Endothelial cell of umbilical vein (primary cell): ENCODE results near the gene RGSL1. TPM values are rescaled to one million over a fixed set of nuclear protein-coding genes. Genes with fewer than 3 reads are reported as not detected.

Experiments
- BruUV-seq: library from RNA; stranded (reverse); fragments of 400-500 nt; replicated peaks from 2 replicates; lab custom pipeline; 2021; lab: Mats Ljungman, UMichigan
- CTCF ChIA-PET: fragments of 300-600, 350-600 bp; sonication (Branson Sonifier 250); formaldehyde crosslinking; loops from one replicate; lab custom pipeline; 2021; ENCODE audit warnings: antibody characterized with exemption, inconsistent platforms; lab: Charles Lee
- POLR2A ChIA-PET: fragments of 300-600, 350-600 bp; sonication (Branson Sonifier 250); formaldehyde crosslinking; loops from one replicate; lab custom pipeline; 2021; ENCODE audit warnings: antibody characterized with exemption, inconsistent platforms; lab: Charles Lee
- DNase-seq: peaks from one replicate; pipeline ENCODE4 v3.0.0-alpha.2; 2011; ENCODE audit warnings: low read depth, low spot score
- FAIRE-seq: peaks from 2 replicates; lab custom pipeline; 2011; peaks lifted over from hg19 to GRCh38; lab: Jason Lieb, UNC
- H2AFZ ChIP-seq: 2 replicates; pipeline ENCODE4 v1.6.0; 2012; ENCODE audit warnings: low read depth, low read length, control low read depth, inconsistent platforms
- H3K27ac ChIP-seq: 2 replicates; pipeline ENCODE4 v1.5.1; 2011; ENCODE audit warnings: low read depth, mild to moderate bottlenecking, control low read depth, low read length, moderate library complexity; ENCODE audit not compliant: insufficient read depth
- H3K27me3 ChIP-seq, 2 experiments: 2 replicates each; pipeline versions ENCODE4 v1.6.0 to v1.6.1; 2011; ENCODE audit warnings: low read length in 2 of 2, mixed read lengths in 1 of 2; ENCODE audit not compliant: control insufficient read depth in 2 of 2, insufficient read depth in 2 of 2
- H3K36me3 ChIP-seq, 2 experiments: 2 replicates in 1 of 2; 3 replicates in 1 of 2; pipeline ENCODE4 v1.5.1; 2011; ENCODE audit warnings: low read length in 2 of 2, mild to moderate bottlenecking in 1 of 2, moderate library complexity in 1 of 2; ENCODE audit not compliant: control insufficient read depth in 2 of 2, insufficient read depth in 2 of 2; ENCODE audit errors: extremely low read depth in 1 of 2
- H3K4me1 ChIP-seq: 3 replicates; pipeline ENCODE4 v1.5.1; 2011; ENCODE audit warnings: mild to moderate bottlenecking, low read length; ENCODE audit not compliant: control insufficient read depth, insufficient read depth; ENCODE audit errors: extremely low read depth
- H3K4me2 ChIP-seq: 2 replicates; pipeline ENCODE4 v1.6.1; 2011; ENCODE audit warnings: low read length, control low read depth, mixed read lengths; ENCODE audit not compliant: insufficient read depth
- H3K4me3 ChIP-seq, 3 experiments: fragments of 200-600 bp in 1 of 3; sonication (generic), shearing (Covaris generic) in 1 of 3; replicated peaks in 1 of 3; 2 replicates each; pipeline ENCODE4 v1.5.1; 2011 to 2016; ENCODE audit warnings: control low read depth in 3 of 3, low read length in 3 of 3, mild to moderate bottlenecking in 2 of 3, inconsistent platforms in 1 of 3, low read depth in 1 of 3, moderate library complexity in 1 of 3; ENCODE audit not compliant: insufficient read depth in 1 of 3
- H3K79me2 ChIP-seq: 2 replicates; pipeline ENCODE4 v1.6.0; 2012; ENCODE audit warnings: low read length, inconsistent platforms; ENCODE audit not compliant: control insufficient read depth, insufficient read depth
- H3K9ac ChIP-seq: replicated peaks from 2 replicates; pipeline ENCODE3; 2011; ENCODE audit warnings: low read length, control low read depth; ENCODE audit not compliant: insufficient read depth; ENCODE audit errors: extremely low read depth
- H3K9me1 ChIP-seq: replicated peaks from 3 replicates; pipeline ENCODE4 v1.6.0; 2011; ENCODE audit warnings: mild to moderate bottlenecking, low read length; ENCODE audit not compliant: control insufficient read depth, insufficient read depth; ENCODE audit errors: extremely low read depth
- H3K9me3 ChIP-seq: replicated peaks from 2 replicates; pipeline ENCODE4 v1.5.1; 2012; ENCODE audit warnings: low read length, inconsistent platforms; ENCODE audit not compliant: control insufficient read depth, insufficient read depth
- H4K20me1 ChIP-seq: replicated peaks from 2 replicates; pipeline ENCODE3; 2011; ENCODE audit warnings: mild to moderate bottlenecking, low read length; ENCODE audit not compliant: control insufficient read depth, insufficient read depth; ENCODE audit errors: extremely low read depth
- EZH2 ChIP-seq: IDR thresholded peaks from 2 replicates; pipeline ENCODE4 v1.6.1; 2012; ENCODE audit warnings: borderline replicate concordance, low read depth, mild to moderate bottlenecking, moderate library complexity, low read length, inconsistent platforms; ENCODE audit not compliant: severe bottlenecking
- FOS ChIP-seq: IDR thresholded peaks from 2 replicates; pipeline ENCODE4 v1.6.1; 2011; ENCODE audit warnings: mild to moderate bottlenecking, low read length, moderate library complexity, borderline replicate concordance; ENCODE audit not compliant: insufficient read depth
- GATA2 ChIP-seq: IDR thresholded peaks from 2 replicates; pipeline ENCODE4 v1.7.0; 2011; ENCODE audit warnings: low read depth, mild to moderate bottlenecking, moderate library complexity, mixed read lengths, low read length; ENCODE audit not compliant: insufficient read length, insufficient read depth
- MYC ChIP-seq: IDR thresholded peaks from one replicate; pipeline ENCODE4 v1.6.1; 2011; ENCODE audit warnings: mild to moderate bottlenecking, low read depth, low read length
- POLR2A ChIP-seq: IDR thresholded peaks from 2 replicates; pipeline ENCODE4 v1.6.1; 2012; ENCODE audit warnings: low read depth, mild to moderate bottlenecking, control low read depth, low read length
- POLR2AphosphoS5 ChIP-seq: IDR thresholded peaks from 2 replicates; pipeline ENCODE4 v1.6.1; 2012; ENCODE audit warnings: low read depth, mild to moderate bottlenecking, control low read depth, low read length, moderate library complexity; ENCODE audit not compliant: insufficient read depth
- dilution Hi-C: fragments of 300-500 bp; cut with MboI; formaldehyde crosslinking; loops from one replicate; pipeline ENCODE4 v1.15.0; 2019; ENCODE audit warnings: low sequenced_read_pairs; ENCODE audit not compliant: extremely low pct_ligation_motif_present
- intact Hi-C: fragments of 100-400 bp; cut with micrococcal nuclease; formaldehyde crosslinking; loops from one replicate; pipeline ENCODE4 v1.10.0; 2022
- polyA plus RNA-seq, 4 experiments: library from polyadenylated mRNA; depleted of rRNA in 3 of 4; stranded (reverse) in 3 of 4; unstranded in 1 of 4; fragments of >200 nt; gene quantifications; 2 replicates each; pipeline versions ENCODE4 v1.2.1 to v1.2.3, GENCODE V29; 2011 to 2012; ENCODE audit warnings: missing spikeins in 1 of 4
- total RNA-seq: library from RNA; stranded (reverse); gene quantifications from 2 replicates; pipeline ENCODE4 v1.2.3, GENCODE V29; 2021
- TF ChIP-seq, protein P1 (sequence below): IDR thresholded peaks from 2 replicates; pipeline ENCODE4 v1.6.1; 2011; ENCODE audit not compliant: insufficient read depth, insufficient read length
- TF ChIP-seq, protein P2 (sequence below), 2 donors: IDR thresholded peaks; 1 replicate in 1 of 2; 2 replicates in 1 of 2; pipeline ENCODE4 v1.5.1; 2011; ENCODE audit warnings: low read length in 2 of 2, mild to moderate bottlenecking in 2 of 2, moderate library complexity in 2 of 2, control low read depth in 1 of 2, inconsistent platforms in 1 of 2, low read depth in 1 of 2; ENCODE audit not compliant: insufficient read depth in 1 of 2; ENCODE audit errors: extremely low read depth in 1 of 2

Gene RGSL1
- total and polyA plus RNA-seq, 2 donors (not counting 3 experiments of a cell fraction or from before 2014, with no cell fraction given): not detected

DNA sequence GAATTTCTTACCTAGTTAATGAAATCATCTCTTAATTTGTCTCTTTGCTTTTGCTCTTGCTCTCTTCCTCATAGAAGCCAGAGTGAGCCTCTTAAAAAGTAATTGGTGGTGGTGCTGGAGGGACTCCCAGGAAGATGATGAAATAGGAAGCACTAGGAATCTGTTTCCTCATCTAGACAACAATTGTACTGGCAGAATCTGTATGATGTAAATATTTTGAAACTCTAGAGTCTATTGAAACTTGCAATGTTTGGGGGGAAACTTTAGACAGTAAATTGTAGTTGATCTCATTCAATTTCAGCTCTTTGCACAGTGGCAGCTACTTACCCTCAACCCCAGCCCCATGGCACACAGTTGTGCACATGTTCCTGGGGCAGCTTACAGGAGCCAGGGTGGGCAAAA lies 10.6 kb downstream of the RGSL1 start:
- no peaks in the 10 kb centered on the region for H3K36me3 ChIP-seq
- no peak for DNase-seq
- no peak overlapping the region for H3K27ac ChIP-seq
- CTCF ChIA-PET: no interaction called here
- no peaks in the 10 kb centered on the region for H3K79me2 ChIP-seq
- no peaks in the 10 kb centered on the region for H4K20me1 ChIP-seq
- intact Hi-C loops: no loop called here
- H3K9ac ChIP-seq: no peak overlapping the region
- POLR2A ChIA-PET: no interaction called here
- TF ChIP-seq EZH2 (no peak), POLR2A (no peak), MYC (no peak), POLR2AphosphoS5 (no peak), GATA2 (no peak), FOS (no peak)
- TF ChIP-seq, protein P1, sequence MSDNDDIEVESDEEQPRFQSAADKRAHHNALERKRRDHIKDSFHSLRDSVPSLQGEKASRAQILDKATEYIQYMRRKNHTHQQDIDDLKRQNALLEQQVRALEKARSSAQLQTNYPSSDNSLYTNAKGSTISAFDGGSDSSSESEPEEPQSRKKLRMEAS: no peak
- TF ChIP-seq, protein P2, sequence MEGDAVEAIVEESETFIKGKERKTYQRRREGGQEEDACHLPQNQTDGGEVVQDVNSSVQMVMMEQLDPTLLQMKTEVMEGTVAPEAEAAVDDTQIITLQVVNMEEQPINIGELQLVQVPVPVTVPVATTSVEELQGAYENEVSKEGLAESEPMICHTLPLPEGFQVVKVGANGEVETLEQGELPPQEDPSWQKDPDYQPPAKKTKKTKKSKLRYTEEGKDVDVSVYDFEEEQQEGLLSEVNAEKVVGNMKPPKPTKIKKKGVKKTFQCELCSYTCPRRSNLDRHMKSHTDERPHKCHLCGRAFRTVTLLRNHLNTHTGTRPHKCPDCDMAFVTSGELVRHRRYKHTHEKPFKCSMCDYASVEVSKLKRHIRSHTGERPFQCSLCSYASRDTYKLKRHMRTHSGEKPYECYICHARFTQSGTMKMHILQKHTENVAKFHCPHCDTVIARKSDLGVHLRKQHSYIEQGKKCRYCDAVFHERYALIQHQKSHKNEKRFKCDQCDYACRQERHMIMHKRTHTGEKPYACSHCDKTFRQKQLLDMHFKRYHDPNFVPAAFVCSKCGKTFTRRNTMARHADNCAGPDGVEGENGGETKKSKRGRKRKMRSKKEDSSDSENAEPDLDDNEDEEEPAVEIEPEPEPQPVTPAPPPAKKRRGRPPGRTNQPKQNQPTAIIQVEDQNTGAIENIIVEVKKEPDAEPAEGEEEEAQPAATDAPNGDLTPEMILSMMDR (IDR thresholded peaks at IDR 0.05; ENCODE audit: extremely low read depth in 1 of 2, insufficient read depth in 1 of 2, low read depth in 1 of 2, low read length in 2 of 2): no peak
- BruUV-seq: no TSS peak
- no peak overlapping the region for H3K4me3 ChIP-seq
- no peaks in the 10 kb centered on the region for H3K4me1 ChIP-seq
- no peaks in the 10 kb centered on the region for H3K9me3 ChIP-seq
- no peak overlapping the region for H2AFZ ChIP-seq
- dilution Hi-C loops: no loop called here
- no peak for FAIRE-seq
- H3K27me3 ChIP-seq: no peaks in the 10 kb centered on the region
- H3K4me2 ChIP-seq: no peak overlapping the region
- H3K9me1 ChIP-seq: no peaks in the 10 kb centered on the region
